GM12878 (cell line): ENCODE measurements around the gene ZNF526. TPM values are rescaled to one million over a fixed set of nuclear protein-coding genes. Genes with fewer than 3 reads are reported as not detected.
A peak's percentile ranks its signal among the peaks of the same experiment; 100 is the strongest.

Experiments used
- BCL11A ChIP-seq: IDR thresholded peaks from 2 replicates; pipeline ENCODE4 v1.6.1; 2011; ENCODE audit warnings: low read depth, low read length
- CEBPB ChIP-seq, 2 experiments: fragments of 150-350 bp in 1 of 2; IDR thresholded peaks; 2 replicates each; pipeline ENCODE4 v1.6.1; 2012 to 2014; ENCODE audit warnings: low read depth in 2 of 2, low read length in 2 of 2, borderline replicate concordance in 1 of 2, inconsistent platforms in 1 of 2
- CEBPZ ChIP-seq: fragments of 150-350 bp; IDR thresholded peaks from 2 replicates; pipeline ENCODE4 v1.6.1; 2016; ENCODE audit warnings: low read depth, low read length
- CTCF ChIP-seq, 3 experiments: IDR thresholded peaks in 2 of 3; conservative IDR thresholded peaks in 1 of 3; 2 replicates each; pipeline ENCODE4 v1.5.1; 2011; ENCODE audit warnings: low read depth in 3 of 3, low read length in 3 of 3, mild to moderate bottlenecking in 3 of 3, control low read depth in 2 of 3, moderate library complexity in 2 of 3, inconsistent platforms in 1 of 3, mixed read lengths in 1 of 3; ENCODE audit not compliant: control insufficient read depth in 2 of 3, insufficient read depth in 1 of 3; ENCODE audit errors: extremely low read depth in 1 of 3
- EP300 ChIP-seq, 2 experiments: fragments of 150-350 bp in 1 of 2; IDR thresholded peaks; 2 replicates each; pipeline ENCODE4 v1.6.1; 2011 to 2012; ENCODE audit warnings: low read depth in 2 of 2, low read length in 2 of 2, borderline replicate concordance in 1 of 2, improper control_type of control experiment in 1 of 2, inconsistent platforms in 1 of 2; ENCODE audit not compliant: control insufficient read depth in 1 of 2
- IRF4 ChIP-seq: IDR thresholded peaks from 2 replicates; pipeline ENCODE4 v1.6.1; 2011; ENCODE audit warnings: low read depth, low read length
- JUND ChIP-seq: IDR thresholded peaks from 2 replicates; pipeline ENCODE4 v1.6.1; 2012; ENCODE audit warnings: low read depth, mild to moderate bottlenecking, low read length, improper control_type of control experiment, moderate library complexity
- MEF2A ChIP-seq: IDR thresholded peaks from 2 replicates; pipeline ENCODE4 v1.6.1; 2011; ENCODE audit warnings: low read depth, mild to moderate bottlenecking, low read length, moderate library complexity; ENCODE audit not compliant: insufficient read depth
- MEF2B ChIP-seq: fragments of 450-650 bp; IDR thresholded peaks from 2 replicates; pipeline ENCODE4 v1.6.1; 2018; ENCODE audit warnings: mild to moderate bottlenecking, moderate library complexity; ENCODE audit not compliant: partially characterized antibody, poor library complexity, severe bottlenecking
- RELB ChIP-seq: fragments of 450-650 bp; IDR thresholded peaks from 2 replicates; pipeline ENCODE4 v1.6.1; 2017; ENCODE audit warnings: low read depth, mild to moderate bottlenecking, moderate library complexity
- SMAD5 ChIP-seq: IDR thresholded peaks from 2 replicates; pipeline ENCODE4 v1.6.1; 2016; ENCODE audit warnings: antibody characterized with exemption, low read depth
- SPI1 ChIP-seq: IDR thresholded peaks from 2 replicates; pipeline ENCODE4 v1.6.1; 2011; ENCODE audit warnings: low read depth, mild to moderate bottlenecking, low read length, moderate library complexity, borderline replicate concordance; ENCODE audit not compliant: insufficient read depth
- SREBF1 ChIP-seq: IDR thresholded peaks from 2 replicates; pipeline ENCODE4 v1.6.1; 2012; ENCODE audit warnings: mild to moderate bottlenecking, low read length
- SUZ12 ChIP-seq: fragments of 200-600 bp; sonication (generic); IDR thresholded peaks from one replicate; pipeline ENCODE4 v1.6.1; 2018; ENCODE audit warnings: antibody characterized with exemption, mild to moderate bottlenecking; ENCODE audit not compliant: unreplicated experiment
- TARDBP ChIP-seq: IDR thresholded peaks from 2 replicates; pipeline ENCODE4 v1.6.1; 2016; ENCODE audit warnings: borderline replicate concordance
- WRNIP1 ChIP-seq: IDR thresholded peaks from 2 replicates; pipeline ENCODE4 v1.6.1; 2011; ENCODE audit warnings: low read depth, low read length, improper control_type of control experiment, borderline replicate concordance
- ZBTB40 ChIP-seq: fragments of 450-650 bp; IDR thresholded peaks from 2 replicates; pipeline ENCODE4 v1.6.1; 2016; ENCODE audit warnings: mild to moderate bottlenecking, moderate library complexity, borderline replicate concordance
- polyA plus RNA-seq, 11 experiments: library from polyadenylated mRNA; depleted of rRNA in 4 of 11; unstranded in 6 of 11; stranded (reverse) in 5 of 11; fragments of >200 nt; fragmentation: Nextera tagmentation in 4 of 11; fragmentation: Illumina TruSeq in 1 of 11; extraction: Ambion mirVana in 4 of 11; extraction: Trizol in 1 of 11; gene quantifications; 1 replicate in 1 of 11; 2 replicates in 10 of 11; pipeline versions ENCODE4 v1.2.1 to v1.2.3, GENCODE V29; 2011 to 2016; ENCODE audit warnings: inconsistent platforms in 2 of 11, missing spikeins in 2 of 11, low read depth in 1 of 11
- total RNA-seq, 4 experiments: library from RNA; depleted of rRNA in 3 of 4; stranded (reverse); fragments of >200 nt in 3 of 4; fragmentation: Illumina TruSeq in 1 of 4; extraction: Trizol in 1 of 4; gene quantifications; 2 replicates each; pipeline versions ENCODE4 v1.2.1 to v1.2.3, GENCODE V29; 2013 to 2021

The ZNF526 gene
- total and polyA plus RNA-seq, 10 of the 15 experiments (the other 5 are each of a cell fraction or from before 2014, with no cell fraction given), result 1.8 to 18.3 (median 5.5) TPM

GRCh38 chr19:42201489-42202289 lies 18.4 kb upstream of the ZNF526 start (continued):
- no peak for TF ChIP-seq JUND
- TF ChIP-seq SREBF1, result no peak
- TF ChIP-seq EP300 (IDR thresholded peaks at IDR 0.05; ENCODE audit: borderline replicate concordance in 1 of 2, control insufficient read depth in 1 of 2, low read depth in 2 of 2, low read length in 2 of 2), result 0 out of 4 replicates have a peak, but pooled peaks of 1 of the 2 experiments have one; percentile 27
- peak; percentile 89 for TF ChIP-seq RELB
- no peak for TF ChIP-seq MEF2B
- TF ChIP-seq ZBTB40, result no peak
- no peak for TF ChIP-seq CEBPZ
- TF ChIP-seq WRNIP1, result 0 out of 2 replicates have a peak, but pooled peaks have one; percentile 45
- no peak for TF ChIP-seq SUZ12
- TF ChIP-seq BCL11A, result no peak
- no peak for TF ChIP-seq CEBPB (IDR thresholded peaks at IDR 0.05; ENCODE audit: borderline replicate concordance in 1 of 2, low read depth in 2 of 2, low read length in 2 of 2)
- TF ChIP-seq SPI1, result peak; percentile 98
- TF ChIP-seq CTCF (IDR thresholded peaks at IDR 0.05 in 2 of 3, conservative IDR thresholded peaks at IDR 0.05 in 1 of 3; ENCODE audit: control insufficient read depth in 2 of 3, extremely low read depth in 1 of 3, insufficient read depth in 1 of 3, low read depth in 3 of 3, low read length in 3 of 3), result no peak
- TF ChIP-seq MEF2A, result no peak
- 0 out of 2 replicates have a peak, but pooled peaks have one; percentile 26 for TF ChIP-seq IRF4
- TF ChIP-seq SMAD5, result no peak; the same call in 1 of the 2 replicates
- TF ChIP-seq TARDBP, result no peak
